Measurements from ENCODE around the gene SCGN.

DNA sequence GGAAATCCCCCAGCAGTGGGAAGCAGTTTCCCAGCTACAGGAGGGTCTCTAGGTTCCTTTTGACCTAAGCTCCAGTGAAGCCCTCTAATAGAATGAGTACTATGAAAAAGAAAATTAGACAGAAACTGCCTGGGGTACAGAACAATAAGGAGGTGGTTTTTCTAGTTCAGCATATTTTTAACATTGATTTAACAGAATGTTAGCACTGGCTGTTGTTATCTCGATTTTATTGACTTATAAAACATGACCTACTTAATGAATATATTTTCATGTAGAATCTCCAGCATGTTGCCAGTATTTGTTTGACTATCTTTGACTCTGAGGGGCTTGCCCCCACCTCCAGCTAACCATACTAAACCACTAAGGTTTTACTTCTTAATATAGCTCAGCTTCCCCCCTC lies 19.6 kb downstream of the SCGN start:
- TF ChIP-seq CTCF (conservative IDR thresholded peaks at IDR 0.05; ENCODE audit: low read length): no peak
- TF ChIP-seq EZH2phosphoT487 (IDR thresholded peaks at IDR 0.05; ENCODE audit: borderline replicate concordance): no peak

Data from Loucy (cell line).